ENCODE data around the gene LRRC27. TPM values are rescaled to one million over a fixed set of nuclear protein-coding genes. Genes with fewer than 3 reads are reported as not detected.

LRRC27 gene
- total RNA-seq = 1 to 10 TPM; 2.2 to 2.9 (median 2.4) TPM
- 1 to 10 TPM; 2.3 to 8.3 (median 4.3) TPM for polyA plus RNA-seq
- long read RNA-seq, donor 1, partial matches to known transcripts = 0 of 2 reads
- long read RNA-seq, donor 1, other reads (novel, unspliced or antisense) = 2 of 2 reads
- long read RNA-seq, donor 2, partial matches to known transcripts = 1 of 4 reads
- long read RNA-seq, donor 2, other reads (novel, unspliced or antisense) = 3 of 4 reads

DNA sequence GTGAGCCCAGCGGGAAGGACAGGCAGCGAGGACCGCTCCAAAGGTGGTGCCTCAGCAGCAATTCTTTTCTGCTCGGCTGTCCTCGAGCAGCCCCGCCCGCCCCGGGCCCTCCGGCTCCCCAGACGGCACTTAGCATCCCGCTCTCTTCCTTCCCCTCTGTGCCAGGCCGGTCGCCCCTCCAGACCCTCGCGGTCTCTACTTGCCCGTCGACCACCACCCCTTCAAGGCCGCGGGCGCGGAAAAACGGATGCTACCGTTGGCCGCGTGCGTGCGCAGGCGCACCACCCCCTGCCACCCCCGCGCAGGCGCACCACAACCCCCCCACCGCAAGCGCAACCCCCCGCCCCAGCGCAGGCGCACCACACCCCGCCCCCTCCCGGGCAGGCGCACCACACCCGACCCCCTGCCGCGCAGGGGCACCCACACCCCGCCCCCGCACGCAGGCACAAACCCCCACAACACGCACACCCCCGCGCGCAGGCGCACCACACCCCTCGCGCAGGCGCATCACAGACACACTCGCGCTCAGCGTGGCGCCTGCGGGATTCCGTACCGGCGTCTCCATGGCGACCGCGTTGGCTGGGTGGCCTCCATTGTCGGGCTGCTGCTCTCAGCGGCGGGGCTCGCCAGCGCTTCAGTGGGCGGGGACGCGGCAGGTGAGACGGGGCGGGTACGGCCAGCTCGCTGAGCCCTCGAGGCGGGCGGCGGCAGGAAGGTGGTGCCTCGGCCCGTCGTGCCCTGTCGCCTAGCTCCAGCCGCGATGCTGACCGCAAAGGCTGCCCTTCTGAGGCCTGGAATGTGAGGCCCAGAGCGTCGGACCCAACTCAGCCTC is at the start of gene LRRC27:
Gene LRRC27, plus strand, starts transcription at position 593 of the 832 bp plus-strand sequence. CDS start 1,332 bp downstream, outside the sequence.
- Histone ChIP-seq H3K27ac (peak within 1 kb of the TSS; percentile 82), H3K9me3 (no peaks in the 10 kb centered on the region), H3K27me3 (ENCODE audit: insufficient read depth in 3 of 3, low read length in 2 of 3) (no peaks in the 10 kb centered on the region), H3K4me1 (peaks cover 25% of the 10 kb centered on the region), H3K36me3 (ENCODE audit: insufficient read depth in 1 of 2, low read depth in 1 of 2) (peaks cover 0 to 4% of the 10 kb centered on the region in 2 donors), H3K4me3 (peak within 1 kb of the TSS; percentile 86)
- ATAC-seq = peak; percentile 98 to 99 (median 98)
- WGBS, 3 donors = 0 to 1% (median 0%) methylated on average over 55 to 88 of the region's 89 CpGs
- intact Hi-C loops (cut with DNase I) = no loop called here
- no peak for TF ChIP-seq CTCF (IDR thresholded peaks at IDR 0.05)
- DNase-seq = peak; percentile 100

DNA sequence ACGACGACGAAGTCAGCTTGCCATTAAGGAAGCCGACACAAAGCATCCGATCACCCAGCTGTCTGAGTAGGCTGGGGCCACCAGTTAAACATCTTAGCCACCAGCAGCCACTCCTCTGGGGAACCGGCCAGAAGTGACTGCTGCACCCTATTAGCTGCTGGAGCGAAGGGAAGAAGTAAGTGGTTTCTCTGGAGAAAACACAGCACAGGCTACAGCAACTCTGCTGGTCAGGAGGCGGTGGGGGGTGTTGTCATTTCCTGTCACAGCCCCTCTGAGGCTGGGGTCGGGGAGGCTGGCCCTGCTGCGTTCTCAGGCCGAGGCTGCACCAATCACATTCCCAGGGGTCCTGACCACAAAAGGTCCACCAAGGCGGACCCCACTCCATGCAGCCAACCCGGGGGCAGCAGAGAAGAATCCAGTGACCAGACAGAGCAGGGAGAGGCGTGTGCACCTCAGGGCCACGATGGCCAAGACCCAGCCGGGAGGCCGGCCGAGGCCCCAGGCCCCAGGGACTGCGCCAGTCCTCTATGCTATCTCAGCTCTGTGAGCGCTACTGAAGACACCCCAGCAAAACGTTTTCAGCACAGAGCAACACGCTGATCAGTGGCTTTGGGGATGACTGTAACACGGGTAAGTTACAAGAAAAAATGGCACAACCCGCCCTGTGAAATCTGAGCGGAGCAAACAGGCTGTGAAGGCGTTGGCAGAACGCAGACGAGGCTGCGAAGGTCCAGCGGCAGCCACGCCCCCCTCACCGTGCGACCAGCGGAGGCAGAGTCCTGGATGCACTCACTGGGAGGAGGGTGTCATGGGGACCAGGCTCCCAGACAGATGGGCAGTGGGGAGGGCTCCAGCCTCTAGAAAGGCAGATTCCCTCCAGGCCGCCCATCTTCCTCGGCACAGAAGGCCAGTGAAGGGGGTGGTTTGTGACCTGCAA is 49.1 kb upstream of the LRRC27 start:
- H3K27me3 ChIP-seq (ENCODE audit: insufficient read depth in 3 of 3, low read length in 2 of 3) = peaks cover 0 to 40% (median 13%) of the 10 kb centered on the region in 3 donors
- TF ChIP-seq CTCF (IDR thresholded peaks at IDR 0.05) = no peak
- H3K9me3 ChIP-seq = no peaks in the 10 kb centered on the region
- DNase-seq (peak in 1 of 2 donors; percentile 27), ATAC-seq (peak; percentile 31 to 69 (median 50))
- H3K27ac ChIP-seq = no peak overlapping the region
- no peak overlapping the region for H3K4me3 ChIP-seq
- peaks cover 8% of the 10 kb centered on the region for H3K4me1 ChIP-seq
- no peaks in the 10 kb centered on the region for H3K36me3 ChIP-seq (ENCODE audit: insufficient read depth in 1 of 2, low read depth in 1 of 2)
- 25 to 34% (median 28%) methylated on average over 36 of the region's 36 CpGs for WGBS, 3 donors
- intact Hi-C loops (cut with DNase I) = no loop called here

- intact Hi-C loops (cut with DNase I) = no loop called here
- Histone ChIP-seq H3K4me3 (no peak overlapping the region), H3K9me3 (peaks cover 8% of the 10 kb centered on the region), H3K27me3 (ENCODE audit: insufficient read depth in 3 of 3, low read length in 2 of 3) (peaks cover 0 to 40% (median 15%) of the 10 kb centered on the region in 3 donors), H3K36me3 (ENCODE audit: insufficient read depth in 1 of 2, low read depth in 1 of 2) (no peaks in the 10 kb centered on the region), H3K4me1 (peaks cover 8% of the 10 kb centered on the region), H3K27ac (no peak overlapping the region)
- DNase-seq (peak in 1 of 2 donors; percentile 9), ATAC-seq (peak in 1 of 4 donors; percentile 16)
- TF ChIP-seq CTCF (IDR thresholded peaks at IDR 0.05) = no peak
- WGBS, 3 donors = 39 to 46% (median 41%) methylated on average over 20 to 24 of the region's 24 CpGs
Observed at GRCh38 chr10:132283604-132284382, 48.2 kb upstream of the LRRC27 start.

- DNase-seq = no peak
- ATAC-seq = no peak
- no peaks in the 10 kb centered on the region for H3K36me3 ChIP-seq (ENCODE audit: insufficient read depth in 1 of 2, low read depth in 1 of 2)
- H3K4me1 ChIP-seq = no peaks in the 10 kb centered on the region
- H3K27me3 ChIP-seq (ENCODE audit: insufficient read depth in 3 of 3, low read length in 2 of 3) = peaks cover 0 to 21% (median 2%) of the 10 kb centered on the region in 3 donors
- H3K4me3 ChIP-seq = no peak overlapping the region
- intact Hi-C loops (cut with DNase I) = no loop called here
- TF ChIP-seq CTCF (IDR thresholded peaks at IDR 0.05) = no peak
- H3K9me3 ChIP-seq = peaks cover 14% of the 10 kb centered on the region
- H3K27ac ChIP-seq = no peak overlapping the region
- WGBS, 3 donors = 65 to 73% (median 72%) methylated on average over 2 of the region's 2 CpGs
Observed at GRCh38 chr10:132289439-132289838, 42.6 kb upstream of the LRRC27 start.
